ENCODE data around the gene ERAS. TPM values are rescaled to one million over a fixed set of nuclear protein-coding genes. Genes with fewer than 3 reads are reported as not detected.

ERAS gene, protein sequence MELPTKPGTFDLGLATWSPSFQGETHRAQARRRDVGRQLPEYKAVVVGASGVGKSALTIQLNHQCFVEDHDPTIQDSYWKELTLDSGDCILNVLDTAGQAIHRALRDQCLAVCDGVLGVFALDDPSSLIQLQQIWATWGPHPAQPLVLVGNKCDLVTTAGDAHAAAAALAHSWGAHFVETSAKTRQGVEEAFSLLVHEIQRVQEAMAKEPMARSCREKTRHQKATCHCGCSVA
- total RNA-seq = not detected

- WGBS, 2 donors (ENCODE audit: low coverage in 1 of 2) = 91% methylated on average over 29 of the region's 67 CpGs; no CpG with 5 or more reads in 1 of the 2 donors
- in situ Hi-C loops (cut with MboI; ENCODE audit: low pct_ligation_motif_present in 1 of 4, low pct_unique_long_range_greater_than_20kb in 1 of 4, low sequenced_read_pairs in 3 of 4) = no loop called here
Measured at GRCh38 chrX:48826135-48826875, at the start of gene ERAS. Gene ERAS (plus strand): TSS chrX:48826513. CDS start chrX:48829124, 2,611 bp downstream.

DNA sequence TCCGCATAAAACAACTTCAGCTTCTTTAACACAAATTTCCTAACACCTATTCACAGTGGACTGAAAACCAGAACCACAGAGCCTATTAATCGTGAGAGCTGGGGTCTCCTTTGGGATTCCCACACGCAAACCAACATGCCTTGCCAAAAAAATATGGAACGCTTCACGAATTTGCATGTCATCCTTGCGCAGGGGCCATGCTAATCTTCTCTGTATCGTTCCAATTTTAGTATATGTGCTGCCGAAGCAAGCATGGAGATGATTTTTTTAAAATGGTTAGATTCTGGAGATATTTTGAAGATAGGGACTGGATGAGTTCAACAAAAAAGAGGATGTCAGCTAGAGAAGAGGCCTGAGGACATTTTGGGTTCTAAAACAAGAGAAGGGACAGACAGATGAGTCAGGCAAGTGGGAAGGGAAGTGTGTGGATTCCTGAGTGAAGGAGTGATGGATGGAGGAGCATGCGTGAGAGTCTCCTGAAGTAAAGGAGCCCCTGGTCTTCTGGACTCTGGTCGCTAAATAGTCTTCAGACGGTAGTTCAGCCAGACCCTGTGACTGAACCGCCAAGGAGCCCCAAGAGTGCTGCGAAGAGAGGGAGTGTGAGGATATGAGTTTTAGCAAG is 49.4 kb upstream of the ERAS start:
- Histone ChIP-seq H3K9me3 (no peaks in the 10 kb centered on the region), H3K4me1 (no peaks in the 10 kb centered on the region), H3K4me3 (no peak overlapping the region), H3K36me3 (no peaks in the 10 kb centered on the region), H3K27ac (no peak overlapping the region), H3K27me3 (no peaks in the 10 kb centered on the region)
- WGBS, 2 donors (ENCODE audit: low coverage in 1 of 2) = 80 to 100% methylated on average over 1 to 13 of the region's 13 CpGs
- intact Hi-C loops (cut with DNase I; ENCODE audit: low total_unique reads) (no loop called here), in situ Hi-C loops (cut with MboI; ENCODE audit: low pct_ligation_motif_present in 1 of 4, low pct_unique_long_range_greater_than_20kb in 1 of 4, low sequenced_read_pairs in 3 of 4) (no loop called here)
- TF ChIP-seq CTCF (IDR thresholded peaks at IDR 0.05) (no peak), EP300 (IDR thresholded peaks at IDR 0.05; ENCODE audit: low read depth) (no peak), POLR2A (IDR thresholded peaks at IDR 0.05) (no peak), POLR2AphosphoS5 (IDR thresholded peaks at IDR 0.05) (no peak)
- no peak for DNase-seq

More at GRCh38 chrX:48826135-48826875, at the start of gene ERAS:
- no peaks in the 10 kb centered on the region for H3K36me3 ChIP-seq
- no peak within 1 kb of the TSS for H3K4me3 ChIP-seq
- H3K4me1 ChIP-seq = no peaks in the 10 kb centered on the region
- H3K27me3 ChIP-seq = peaks cover 6% of the 10 kb centered on the region
- H3K27ac ChIP-seq = no peak within 1 kb of the TSS
- no peak for DNase-seq
- TF ChIP-seq EP300 (IDR thresholded peaks at IDR 0.05; ENCODE audit: low read depth) (no peak), CTCF (IDR thresholded peaks at IDR 0.05) (no peak), POLR2A (IDR thresholded peaks at IDR 0.05) (no peak), POLR2AphosphoS5 (IDR thresholded peaks at IDR 0.05) (no peak)
- no peaks in the 10 kb centered on the region for H3K9me3 ChIP-seq
- intact Hi-C loops (cut with DNase I; ENCODE audit: low total_unique reads) = no loop called here

- H3K27me3 ChIP-seq = no peaks in the 10 kb centered on the region
- no peak overlapping the region for H3K4me3 ChIP-seq
- TF ChIP-seq POLR2AphosphoS5 (IDR thresholded peaks at IDR 0.05) (no peak), POLR2A (IDR thresholded peaks at IDR 0.05) (no peak), EP300 (IDR thresholded peaks at IDR 0.05; ENCODE audit: low read depth) (no peak), CTCF (IDR thresholded peaks at IDR 0.05) (no peak)
- WGBS, 2 donors (ENCODE audit: low coverage in 1 of 2) = 78 to 100% methylated on average over 1 to 7 of the region's 7 CpGs
- H3K9me3 ChIP-seq = no peaks in the 10 kb centered on the region
- DNase-seq = no peak
- H3K27ac ChIP-seq = no peak overlapping the region
- in situ Hi-C loops (cut with MboI; ENCODE audit: low pct_ligation_motif_present in 1 of 4, low pct_unique_long_range_greater_than_20kb in 1 of 4, low sequenced_read_pairs in 3 of 4) = no loop called here
- no peaks in the 10 kb centered on the region for H3K4me1 ChIP-seq
- no peaks in the 10 kb centered on the region for H3K36me3 ChIP-seq
- intact Hi-C loops (cut with DNase I; ENCODE audit: low total_unique reads) = no loop called here
Measured at GRCh38 chrX:48779399-48779798, 46.9 kb upstream of the ERAS start.

DNA sequence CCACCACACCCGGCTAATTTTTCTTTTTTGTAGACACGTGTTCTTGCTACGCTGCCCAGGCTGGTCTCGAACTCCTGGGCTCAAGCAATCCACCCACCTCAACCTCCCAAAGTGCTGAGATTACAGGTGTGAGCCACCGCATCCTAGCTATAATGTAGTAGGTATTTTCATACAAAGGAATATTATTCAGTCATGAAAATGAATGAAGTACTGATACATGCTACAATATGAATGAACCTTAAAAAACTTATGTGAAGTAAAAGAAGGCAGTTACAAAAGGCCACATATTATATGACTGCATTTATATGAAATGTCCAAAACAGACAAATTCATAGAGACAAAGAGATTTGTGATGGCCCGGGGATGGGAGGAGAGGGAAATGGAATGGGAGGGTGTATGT is 44.6 kb upstream of the ERAS start:
- TF ChIP-seq POLR2AphosphoS5 (IDR thresholded peaks at IDR 0.05) = no peak
- no peak for TF ChIP-seq EP300 (IDR thresholded peaks at IDR 0.05; ENCODE audit: low read depth)
- TF ChIP-seq POLR2A (IDR thresholded peaks at IDR 0.05) = no peak
- no peaks in the 10 kb centered on the region for H3K9me3 ChIP-seq
- WGBS, 2 donors (ENCODE audit: low coverage in 1 of 2) = 92% methylated on average over 6 of the region's 6 CpGs; no CpG with 5 or more reads in 1 of the 2 donors
- no peaks in the 10 kb centered on the region for H3K36me3 ChIP-seq
- no peaks in the 10 kb centered on the region for H3K27me3 ChIP-seq
- H3K27ac ChIP-seq = no peak overlapping the region
- intact Hi-C loops (cut with DNase I; ENCODE audit: low total_unique reads) (no loop called here), in situ Hi-C loops (cut with MboI; ENCODE audit: low pct_ligation_motif_present in 1 of 4, low pct_unique_long_range_greater_than_20kb in 1 of 4, low sequenced_read_pairs in 3 of 4) (no loop called here)
- H3K4me3 ChIP-seq = no peak overlapping the region
- H3K4me1 ChIP-seq = no peaks in the 10 kb centered on the region
- no peak for DNase-seq

All from transverse colon (tissue), 4 donors.